CD4-positive, alpha-beta memory T cell (primary cell): Measurements from ENCODE around the gene FAM83G. TPM values are rescaled to one million over a fixed set of nuclear protein-coding genes. Genes with fewer than 3 reads are reported as not detected.
A peak's percentile ranks its signal among the peaks of the same experiment; 100 is the strongest.

Source experiments
- CTCF ChIA-PET: fragments of 350-600 bp; sonication (Branson Sonifier 250); formaldehyde crosslinking; loops from one replicate; lab custom pipeline; 2021; ENCODE audit warnings: inconsistent platforms; ENCODE audit not compliant: partially characterized antibody; lab: Charles Lee
- POLR2A ChIA-PET: fragments of 350-600 bp; sonication (Branson Sonifier 250); formaldehyde crosslinking; loops from one replicate; lab custom pipeline; 2021; ENCODE audit not compliant: partially characterized antibody; lab: Charles Lee
- DNase-seq, 5 donors: peaks; one replicate each; pipeline versions ENCODE4 v3.0.0 to v3.0.0-alpha.2; 2020 to 2022; ENCODE audit warnings: mixed read lengths in 1 of 5
- H3K27ac ChIP-seq: one replicate; pipeline ENCODE4 v1.7.0; 2013; ENCODE audit warnings: low read depth, low read length
- H3K27me3 ChIP-seq: 2 replicates; pipeline ENCODE4 v1.7.0; 2013; ENCODE audit warnings: mild to moderate bottlenecking, low read length, moderate library complexity; ENCODE audit not compliant: insufficient read depth
- H3K36me3 ChIP-seq: 2 replicates; pipeline ENCODE4 v1.7.0; 2013; ENCODE audit warnings: mild to moderate bottlenecking, low read length, moderate library complexity; ENCODE audit not compliant: insufficient read depth
- H3K4me1 ChIP-seq: 2 replicates; pipeline ENCODE4 v1.7.0; 2013; ENCODE audit warnings: mild to moderate bottlenecking, low read length, moderate library complexity; ENCODE audit not compliant: insufficient read depth
- H3K4me3 ChIP-seq, 2 donors: one replicate each; pipeline ENCODE4 v1.7.0; 2013; ENCODE audit warnings: low read length in 2 of 2, mild to moderate bottlenecking in 1 of 2
- H3K9me3 ChIP-seq, 2 donors: one replicate each; pipeline ENCODE4 v1.7.0; 2013; ENCODE audit warnings: low read length in 2 of 2, control low read depth in 1 of 2; ENCODE audit not compliant: control insufficient read depth in 1 of 2
- H3K27ac Mint-ChIP-seq, 7 donors: one replicate each; pipeline ENCODE4 v1.8.0; 2020 to 2021; ENCODE audit warnings: mixed read lengths in 7 of 7, mild to moderate bottlenecking in 6 of 7, inconsistent platforms in 3 of 7, moderate library complexity in 3 of 7
- H3K27me3 Mint-ChIP-seq, 2 donors: one replicate each; pipeline ENCODE4 v1.8.0; 2020 to 2021; ENCODE audit warnings: mixed read lengths in 2 of 2
- H3K36me3 Mint-ChIP-seq, 2 donors: one replicate each; pipeline ENCODE4 v1.8.0; 2020 to 2021; ENCODE audit warnings: mixed read lengths in 2 of 2, inconsistent platforms in 1 of 2, mild to moderate bottlenecking in 1 of 2
- H3K4me1 Mint-ChIP-seq, 4 donors: one replicate each; pipeline ENCODE4 v1.8.0; 2020 to 2021; ENCODE audit warnings: mixed read lengths in 4 of 4, mild to moderate bottlenecking in 1 of 4
- H3K4me3 Mint-ChIP-seq, 8 donors: one replicate each; pipeline ENCODE4 v1.8.0; 2020 to 2021; ENCODE audit warnings: mixed read lengths in 8 of 8, mild to moderate bottlenecking in 7 of 8, moderate library complexity in 6 of 8, inconsistent platforms in 3 of 8
- H3K9me3 Mint-ChIP-seq, 8 donors: one replicate each; pipeline ENCODE4 v1.8.0; 2020 to 2021; ENCODE audit warnings: mixed read lengths in 8 of 8, mild to moderate bottlenecking in 5 of 8, inconsistent platforms in 3 of 8, moderate library complexity in 1 of 8
- intact Hi-C: fragments of 100-400 bp; cut with micrococcal nuclease; formaldehyde crosslinking; loops from one replicate; pipeline ENCODE4 v1.15.1; 2023
- polyA plus RNA-seq, 2 donors: library from polyadenylated mRNA; unstranded; fragments of 300-500 nt; fragmentation: Illumina TruSeq; gene quantifications; one replicate each; pipeline ENCODE4 v1.2.3, GENCODE V29; 2021
- total RNA-seq, 2 experiments: library from RNA; stranded (reverse); gene quantifications; one replicate each; pipeline ENCODE4 v1.2.3, GENCODE V29; 2021

Gene FAM83G
- total and polyA plus RNA-seq, 4 experiments from 2014 or later, result 1.6 to 15.1 (median 10.3) TPM

GRCh38 chr17:19014628-19015215 is 10.2 kb upstream of the FAM83G start:
- Histone ChIP-seq H3K36me3 (no peaks in the 10 kb centered on the region), H3K4me3 (no peak overlapping the region), H3K27ac (no peak overlapping the region), H3K4me1 (no peaks in the 10 kb centered on the region), H3K27me3 (no peaks in the 10 kb centered on the region), H3K9me3 (no peaks in the 10 kb centered on the region)
- H3K4me3 Mint-ChIP-seq, result no peak overlapping the region
- CTCF ChIA-PET, result interaction anchor here (1.1 kb wide), 1 partner anchor 54 kb away, joined by 3 read pairs; no protein-coding TSS in a partner anchor
- peaks cover 0 to 2% (median 0%) of the 10 kb centered on the region in 8 donors for H3K9me3 Mint-ChIP-seq
- intact Hi-C loops, result no loop called here
- H3K36me3 Mint-ChIP-seq, result peaks cover 0 to 7% of the 10 kb centered on the region in 2 donors
- peaks cover 5 to 15% (median 7%) of the 10 kb centered on the region in 4 donors for H3K4me1 Mint-ChIP-seq
- no peak overlapping the region for H3K27ac Mint-ChIP-seq
- POLR2A ChIA-PET, result interaction anchor here (1.0 to 1.2 kb wide), 2 partner anchors 8 to 157 kb away, joined by 3 read pairs; partner anchors contain the start of gene PRPSAP2
- peak in 1 of 5 donors; percentile 12 for DNase-seq
- peaks cover 2 to 3% of the 10 kb centered on the region in 2 donors for H3K27me3 Mint-ChIP-seq

DNA sequence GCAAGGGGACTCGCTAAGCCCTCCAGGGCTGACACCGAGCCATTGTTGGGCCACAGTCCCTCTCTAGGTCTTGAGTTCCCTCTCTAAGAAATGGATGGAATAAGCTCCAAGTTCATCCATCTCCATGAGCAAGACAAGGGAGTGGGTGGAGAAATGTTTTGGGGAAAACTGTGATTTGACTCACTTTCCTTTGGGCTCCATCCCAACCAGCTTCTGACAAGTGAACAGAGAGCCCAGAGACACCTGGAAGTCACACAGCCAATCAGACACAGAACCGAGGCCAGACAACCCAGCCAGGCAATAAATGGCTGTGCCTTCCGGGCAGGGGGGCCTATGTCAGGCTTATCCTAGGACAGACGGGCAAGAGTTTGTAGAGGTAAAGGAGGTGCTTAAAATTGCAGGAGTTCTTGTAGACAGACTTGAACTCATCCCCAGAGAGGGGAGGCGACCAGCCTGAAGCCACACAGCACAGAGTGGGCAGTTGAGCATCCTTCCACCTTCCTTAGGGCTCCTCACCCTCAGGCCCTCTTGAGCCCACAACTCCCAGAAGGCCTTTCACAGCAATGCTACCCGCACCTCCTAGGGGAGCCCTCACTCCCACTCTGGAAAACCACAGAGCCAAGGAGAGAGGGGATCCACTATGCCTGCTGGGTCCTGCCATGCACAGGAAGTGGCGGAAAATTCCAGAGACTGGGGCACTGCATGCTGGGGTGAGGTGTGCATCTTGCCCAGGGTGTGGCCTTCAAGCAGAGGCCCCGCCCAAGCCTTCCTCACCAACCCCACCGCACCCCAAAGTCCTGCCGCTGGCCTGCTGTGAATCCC is 9.5 kb upstream of the FAM83G start:
- Histone ChIP-seq H3K36me3 (no peaks in the 10 kb centered on the region), H3K4me3 (no peak overlapping the region), H3K27ac (no peak overlapping the region), H3K9me3 (no peaks in the 10 kb centered on the region), H3K27me3 (no peaks in the 10 kb centered on the region), H3K4me1 (no peaks in the 10 kb centered on the region)
- intact Hi-C loops, result no loop called here
- POLR2A ChIA-PET, result interaction anchor here (1.0 kb wide), 1 partner anchor 9 kb away, joined by 3 read pairs; no protein-coding TSS in a partner anchor
- Mint-ChIP-seq H3K27me3 (peaks cover 2 to 3% of the 10 kb centered on the region in 2 donors), H3K36me3 (peaks cover 0 to 4% of the 10 kb centered on the region in 2 donors), H3K9me3 (peaks cover 0 to 2% (median 0%) of the 10 kb centered on the region in 8 donors), H3K4me3 (no peak overlapping the region), H3K27ac (no peak overlapping the region), H3K4me1 (peaks cover 4 to 15% (median 6%) of the 10 kb centered on the region in 4 donors)
- peak in 1 of 5 donors; percentile 24 for DNase-seq
- CTCF ChIA-PET, result interaction anchor here (1.1 kb wide), 1 partner anchor 53 kb away, joined by 3 read pairs; no protein-coding TSS in a partner anchor

DNA sequence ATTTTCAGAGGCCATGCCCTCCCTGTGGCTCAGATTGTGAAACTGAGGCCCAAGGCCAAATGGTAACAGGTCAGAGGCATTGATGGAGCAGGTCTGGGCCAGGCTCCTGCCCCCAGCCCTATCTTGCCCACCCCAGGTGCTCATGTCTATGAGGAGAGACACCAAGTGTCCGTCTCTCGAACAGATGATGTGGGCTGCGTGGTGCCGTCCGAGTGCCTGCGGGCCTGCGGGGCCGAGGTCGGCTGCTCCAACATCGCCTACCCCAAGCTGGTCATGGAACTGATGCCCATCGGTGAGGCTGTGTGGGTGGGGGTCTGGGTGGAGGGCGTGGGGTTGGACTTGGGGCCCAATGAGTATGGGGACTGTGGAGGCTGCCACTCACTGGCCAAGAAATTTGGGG is 8.7 kb upstream of the FAM83G start:
- Histone ChIP-seq H3K27me3 (no peaks in the 10 kb centered on the region), H3K4me3 (no peak overlapping the region), H3K36me3 (no peaks in the 10 kb centered on the region), H3K4me1 (no peaks in the 10 kb centered on the region), H3K9me3 (no peaks in the 10 kb centered on the region), H3K27ac (no peak overlapping the region)
- Mint-ChIP-seq H3K36me3 (no peaks in the 10 kb centered on the region), H3K4me3 (no peak overlapping the region), H3K4me1 (peaks cover 0 to 15% (median 5%) of the 10 kb centered on the region in 4 donors), H3K9me3 (peaks cover 0 to 2% (median 0%) of the 10 kb centered on the region in 8 donors), H3K27ac (no peak overlapping the region), H3K27me3 (peaks cover 2 to 3% of the 10 kb centered on the region in 2 donors)
- POLR2A ChIA-PET, result no interaction called here
- intact Hi-C loops, result no loop called here
- DNase-seq, result no peak
- CTCF ChIA-PET, result interaction anchor here (1.0 kb wide), 1 partner anchor 52 kb away, joined by 3 read pairs; no protein-coding TSS in a partner anchor

DNA sequence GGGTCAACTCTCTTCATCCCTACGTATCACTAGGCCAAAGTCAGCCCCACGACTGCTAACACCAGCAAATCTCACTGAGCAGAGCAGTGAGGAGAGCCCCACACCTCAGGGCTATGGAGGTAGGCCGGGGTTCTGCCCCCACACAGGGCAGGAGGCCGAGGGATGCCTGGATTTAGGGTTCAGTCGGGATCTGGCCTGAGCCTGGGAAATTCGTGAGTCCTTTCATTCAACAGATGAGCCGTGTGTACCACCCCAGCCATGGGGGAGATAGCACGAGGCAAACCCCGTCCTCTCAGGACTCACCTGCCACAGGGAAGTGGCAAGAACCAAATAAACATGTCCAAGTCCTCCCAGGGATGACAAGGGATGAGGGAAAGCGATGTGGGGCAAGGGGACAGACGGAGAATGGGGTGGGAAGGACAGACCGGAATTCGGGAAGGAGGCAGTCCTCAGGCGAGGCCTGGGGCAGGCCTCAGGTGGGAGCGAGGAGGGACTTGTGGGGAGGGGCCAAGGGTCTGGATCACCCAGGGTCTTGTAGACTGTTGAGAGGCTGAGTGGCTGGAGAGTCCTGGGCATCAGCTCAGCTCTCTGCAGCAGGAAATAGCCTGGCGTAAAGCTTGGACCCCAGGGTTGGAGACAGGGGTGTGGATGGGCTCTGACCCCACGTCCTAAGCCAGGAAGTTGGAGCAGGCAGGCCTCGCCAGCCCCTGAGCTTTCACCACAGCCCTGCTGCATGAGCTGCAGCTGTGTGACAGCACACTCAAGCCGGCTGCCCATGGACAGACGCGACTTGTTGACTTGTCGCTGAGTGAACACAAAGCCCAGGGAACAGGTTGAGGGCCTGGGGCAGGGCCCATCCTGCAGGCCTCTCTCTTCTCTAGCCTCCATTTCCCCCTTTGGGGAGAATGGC is 7.9 kb upstream of the FAM83G start:
- H3K27me3 ChIP-seq, result no peaks in the 10 kb centered on the region
- Mint-ChIP-seq H3K4me1 (peaks cover 0 to 15% (median 4%) of the 10 kb centered on the region in 4 donors), H3K4me3 (no peak overlapping the region), H3K9me3 (peaks cover 0 to 2% (median 0%) of the 10 kb centered on the region in 8 donors), H3K27ac (peak overlapping the region in 2 of 7 donors; percentile 46 to 60), H3K27me3 (peaks cover 2 to 3% of the 10 kb centered on the region in 2 donors), H3K36me3 (no peaks in the 10 kb centered on the region)
- DNase-seq, result peak in 1 of 5 donors; percentile 25
- POLR2A ChIA-PET, result no interaction called here
- no peaks in the 10 kb centered on the region for H3K36me3 ChIP-seq
- H3K4me3 ChIP-seq, result no peak overlapping the region
- H3K4me1 ChIP-seq, result no peaks in the 10 kb centered on the region
- no peak overlapping the region for H3K27ac ChIP-seq
- CTCF ChIA-PET, result interaction anchor here (1.0 kb wide), 2 partner anchors 51 to 55 kb away, joined by 3 read pairs; no protein-coding TSS in a partner anchor
- intact Hi-C loops, result no loop called here
- no peaks in the 10 kb centered on the region for H3K9me3 ChIP-seq

DNA sequence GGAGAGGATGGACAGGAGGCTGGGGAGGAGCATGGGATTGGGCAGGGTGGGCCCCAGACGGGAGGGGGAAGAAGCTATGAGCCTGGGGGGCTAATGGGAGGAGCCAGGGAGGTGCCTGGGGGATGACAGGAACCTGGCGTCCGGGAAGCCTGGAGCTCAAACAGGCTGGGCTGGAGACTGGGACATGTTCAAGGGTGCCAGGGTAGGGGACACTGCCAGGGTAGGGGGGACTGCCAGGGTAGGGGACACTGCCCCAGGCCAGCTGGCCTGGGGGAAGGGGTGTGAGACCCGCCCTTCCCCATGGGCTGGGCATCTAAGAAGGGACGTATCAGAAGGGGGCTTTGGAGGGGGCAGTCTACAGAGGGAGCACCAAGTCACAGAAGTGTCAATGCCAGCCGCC is 7.0 kb upstream of the FAM83G start:
- Mint-ChIP-seq H3K4me1 (peaks cover 0 to 8% (median 2%) of the 10 kb centered on the region in 4 donors), H3K9me3 (peaks cover 0 to 2% (median 0%) of the 10 kb centered on the region in 8 donors), H3K4me3 (no peak overlapping the region), H3K36me3 (no peaks in the 10 kb centered on the region), H3K27ac (no peak overlapping the region), H3K27me3 (peaks cover 0 to 3% of the 10 kb centered on the region in 2 donors)
- intact Hi-C loops, result no loop called here
- Histone ChIP-seq H3K4me1 (no peaks in the 10 kb centered on the region), H3K9me3 (no peaks in the 10 kb centered on the region), H3K36me3 (no peaks in the 10 kb centered on the region), H3K27me3 (no peaks in the 10 kb centered on the region), H3K27ac (no peak overlapping the region), H3K4me3 (no peak overlapping the region)
- peak in 1 of 5 donors; percentile 31 for DNase-seq
- CTCF ChIA-PET, result interaction anchor here (1.0 kb wide), 1 partner anchor 54 kb away, joined by 3 read pairs; no protein-coding TSS in a partner anchor
- POLR2A ChIA-PET, result no interaction called here

DNA sequence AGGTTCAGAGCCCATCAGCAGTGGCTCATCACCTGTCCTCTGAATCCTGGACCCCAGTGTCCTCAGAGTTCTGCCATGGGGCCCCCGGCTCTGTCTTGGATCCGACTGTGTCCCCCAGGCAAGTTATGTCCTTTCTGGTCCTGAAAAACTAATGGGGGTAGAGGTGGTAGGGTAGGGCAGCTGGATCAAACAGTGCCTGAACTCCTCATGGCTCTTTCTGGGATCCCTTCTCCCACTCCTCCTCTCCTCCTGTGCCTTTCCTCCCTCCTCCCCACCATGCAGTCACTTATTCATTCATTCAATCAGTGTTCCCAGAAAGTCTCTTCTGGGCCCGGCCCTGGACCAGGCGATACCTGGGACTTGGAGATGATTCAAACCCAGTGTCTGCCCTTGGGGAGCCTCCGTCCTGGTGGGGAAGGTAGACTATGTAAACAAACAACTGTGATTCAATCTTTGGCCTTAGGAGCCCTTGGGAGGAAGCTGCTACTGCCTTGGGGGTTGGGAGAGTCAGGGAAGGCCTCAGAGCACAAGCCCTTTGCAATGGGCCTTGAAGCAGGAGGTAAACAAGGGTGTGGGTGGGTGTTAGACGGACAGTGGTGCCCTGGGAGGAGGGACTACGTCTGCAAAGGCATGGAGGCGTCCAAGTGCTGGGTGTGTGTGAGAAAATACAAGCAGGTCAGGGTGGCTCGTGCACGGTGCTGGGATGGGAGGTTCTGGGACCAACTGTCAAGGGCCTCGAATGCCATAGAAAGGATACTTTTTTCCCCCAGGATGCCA is 6.4 kb upstream of the FAM83G start:
- Mint-ChIP-seq H3K9me3 (peaks cover 0 to 2% (median 0%) of the 10 kb centered on the region in 8 donors), H3K27ac (peak overlapping the region in 1 of 7 donors; percentile 53), H3K36me3 (no peaks in the 10 kb centered on the region), H3K4me1 (peaks cover 0 to 5% (median 3%) of the 10 kb centered on the region in 4 donors), H3K27me3 (peaks cover 0 to 3% of the 10 kb centered on the region in 2 donors), H3K4me3 (no peak overlapping the region)
- Histone ChIP-seq H3K4me1 (no peaks in the 10 kb centered on the region), H3K27ac (no peak overlapping the region), H3K9me3 (no peaks in the 10 kb centered on the region), H3K27me3 (no peaks in the 10 kb centered on the region), H3K36me3 (no peaks in the 10 kb centered on the region), H3K4me3 (no peak overlapping the region)
- ChIA-PET POLR2A (no interaction called here), CTCF (interaction anchor here (1.0 kb wide), 1 partner anchor 53 kb away, joined by 3 read pairs; no protein-coding TSS in a partner anchor)
- intact Hi-C loops, result no loop called here
- DNase-seq, result peak in 1 of 5 donors; percentile 19
